ENCODE measurements around the gene MCM9. TPM values are rescaled to one million over a fixed set of nuclear protein-coding genes. Genes with fewer than 3 reads are reported as not detected.

The MCM9 gene
- total RNA-seq, 1 experiment from 2014 or later = 14.9 TPM

DNA sequence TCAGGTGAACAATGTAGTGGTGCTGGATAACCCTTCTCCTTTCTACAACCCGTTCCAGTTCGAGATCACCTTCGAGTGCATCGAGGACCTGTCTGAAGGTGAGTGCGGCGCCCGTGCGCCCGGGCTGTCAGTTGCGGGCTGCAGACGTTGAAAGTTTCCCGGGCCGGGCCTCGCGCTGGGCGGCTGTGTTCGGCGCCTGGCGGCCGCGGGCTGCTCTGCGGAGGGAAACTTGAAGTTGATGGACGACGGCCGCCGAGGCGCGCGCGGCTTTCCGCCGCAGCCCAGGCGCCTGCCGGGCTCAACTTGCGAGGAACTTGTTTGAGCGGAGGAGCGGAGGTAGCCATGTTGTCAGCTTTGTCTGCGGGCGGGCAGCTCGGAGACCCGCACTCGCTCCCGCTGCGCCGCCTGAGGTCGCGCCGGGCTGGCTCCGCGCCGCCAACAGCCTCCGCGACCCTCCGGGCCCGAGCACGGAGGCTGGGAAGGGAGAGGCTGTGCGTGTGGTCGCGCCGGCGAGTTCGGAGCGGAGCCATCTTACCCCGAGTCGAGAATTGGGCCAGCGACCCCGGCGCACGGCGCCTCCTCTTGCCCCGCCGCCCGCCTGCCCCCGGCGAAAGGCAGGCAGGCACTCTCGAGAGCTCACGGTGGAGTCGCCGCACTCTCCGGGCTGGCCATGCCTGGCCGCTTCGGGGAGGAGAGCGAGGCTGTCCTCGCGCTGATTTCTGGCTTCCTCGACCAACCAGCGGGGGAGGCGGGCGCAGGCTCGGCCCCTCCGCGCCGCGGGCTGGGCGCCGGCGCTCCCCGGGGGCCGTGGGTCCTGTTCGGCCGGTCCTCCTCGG, 40.3 kb downstream of the MCM9 start:
- no peaks in the 10 kb centered on the region for H3K27me3 Mint-ChIP-seq (ENCODE audit: low read depth)
- H3K27ac Mint-ChIP-seq = peak overlapping the region; percentile 98
- ATAC-seq = peak; percentile 10
- peaks cover 45% of the 10 kb centered on the region for H3K4me1 Mint-ChIP-seq
- H3K4me3 Mint-ChIP-seq = peak overlapping the region; percentile 88
- H3K36me3 Mint-ChIP-seq = peaks cover 15% of the 10 kb centered on the region
- CTCF ChIA-PET = interaction anchor here (0.6 to 3.1 kb wide), 5 partner anchors 12 to 216 kb away, joined by 3 to 12 read pairs (median 6); no protein-coding TSS in a partner anchor
- no peaks in the 10 kb centered on the region for H3K9me3 Mint-ChIP-seq
- POLR2A ChIA-PET = interaction anchor here (1.0 to 3.2 kb wide), 3 partner anchors 12 to 183 kb away, joined by 3 to 20 read pairs (median 3); no protein-coding TSS in a partner anchor
- peak; percentile 55 for DNase-seq (ENCODE audit: low spot score)
- TF ChIP-seq TCF7 (CRISPR knock-in tag; IDR thresholded peaks at IDR 0.05; ENCODE audit: low read depth) (no peak), ETV6 (CRISPR knock-in tag; IDR thresholded peaks at IDR 0.05) (peak; percentile 68; the same call in 1 of the 2 replicates), SMAD4 (CRISPR knock-in tag; IDR thresholded peaks at IDR 0.05) (no peak), GTF2I (CRISPR knock-in tag; conservative IDR thresholded peaks at IDR 0.05) (no peak), OVOL2 (CRISPR knock-in tag; IDR thresholded peaks at IDR 0.05; ENCODE audit: borderline replicate concordance) (no peak), EMX1 (CRISPR knock-in tag; IDR thresholded peaks at IDR 0.05) (no peak), NFYB (CRISPR knock-in tag; conservative IDR thresholded peaks at IDR 0.05; ENCODE audit: low read depth) (no peak), RORB (CRISPR knock-in tag; IDR thresholded peaks at IDR 0.05) (no peak), JAZF1 (CRISPR knock-in tag; IDR thresholded peaks at IDR 0.05) (no peak), FOXK1 (CRISPR knock-in tag; IDR thresholded peaks at IDR 0.05) (peak; percentile 21; the same call in 1 of the 2 replicates), MLX (CRISPR knock-in tag; IDR thresholded peaks at IDR 0.05) (no peak), ZNF317 (CRISPR knock-in tag; IDR thresholded peaks at IDR 0.05; ENCODE audit: borderline replicate concordance, low read depth) (no peak), TEAD1 (CRISPR knock-in tag; IDR thresholded peaks at IDR 0.05) (no peak; the same call in 1 of the 2 replicates), GRHL2 (CRISPR knock-in tag; IDR thresholded peaks at IDR 0.05; ENCODE audit: insufficient replicate concordance, severe bottlenecking) (no peak), ZNF423 (CRISPR knock-in tag; IDR thresholded peaks at IDR 0.05) (no peak), TEAD4 (CRISPR knock-in tag; IDR thresholded peaks at IDR 0.05) (no peak), AR (CRISPR knock-in tag; IDR thresholded peaks at IDR 0.05) (no peak)
- TF ChIP-seq, protein P1, sequence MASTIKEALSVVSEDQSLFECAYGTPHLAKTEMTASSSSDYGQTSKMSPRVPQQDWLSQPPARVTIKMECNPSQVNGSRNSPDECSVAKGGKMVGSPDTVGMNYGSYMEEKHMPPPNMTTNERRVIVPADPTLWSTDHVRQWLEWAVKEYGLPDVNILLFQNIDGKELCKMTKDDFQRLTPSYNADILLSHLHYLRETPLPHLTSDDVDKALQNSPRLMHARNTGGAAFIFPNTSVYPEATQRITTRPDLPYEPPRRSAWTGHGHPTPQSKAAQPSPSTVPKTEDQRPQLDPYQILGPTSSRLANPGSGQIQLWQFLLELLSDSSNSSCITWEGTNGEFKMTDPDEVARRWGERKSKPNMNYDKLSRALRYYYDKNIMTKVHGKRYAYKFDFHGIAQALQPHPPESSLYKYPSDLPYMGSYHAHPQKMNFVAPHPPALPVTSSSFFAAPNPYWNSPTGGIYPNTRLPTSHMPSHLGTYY (CRISPR knock-in tag; IDR thresholded peaks at IDR 0.05) = no peak
- TF ChIP-seq, protein P2, sequence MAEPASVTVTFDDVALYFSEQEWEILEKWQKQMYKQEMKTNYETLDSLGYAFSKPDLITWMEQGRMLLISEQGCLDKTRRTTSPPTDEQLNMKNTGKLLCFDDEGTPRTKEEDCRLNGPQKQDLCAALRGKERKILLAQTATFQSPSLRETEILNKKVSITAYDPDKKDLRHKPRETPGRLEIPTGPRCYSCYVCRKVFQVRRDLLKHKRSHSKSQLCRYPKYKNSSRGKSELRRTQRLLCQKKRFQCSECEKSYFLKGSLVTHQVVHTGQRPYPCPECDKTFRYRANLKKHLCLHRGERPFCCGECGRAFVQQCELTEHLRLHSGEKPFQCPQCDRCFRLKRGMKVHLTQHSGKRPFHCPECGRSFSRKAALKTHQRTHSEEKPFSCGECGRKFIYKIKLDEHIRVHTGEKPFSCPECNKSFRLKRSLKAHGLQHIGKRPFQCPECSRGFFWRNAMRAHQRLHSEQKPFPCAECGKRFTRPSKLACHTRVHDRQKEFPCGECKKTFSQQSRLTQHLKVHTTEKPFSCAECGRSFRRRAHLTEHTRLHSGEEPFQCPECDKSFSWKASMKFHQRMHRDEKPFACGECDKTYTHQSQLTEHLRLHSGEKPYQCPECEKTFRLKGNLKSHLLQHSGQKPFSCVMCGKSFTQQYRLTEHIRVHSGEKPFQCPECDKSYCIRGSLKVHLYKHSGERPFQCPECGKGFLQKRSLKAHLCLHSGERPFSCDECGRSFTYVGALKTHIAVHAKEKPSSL (CRISPR knock-in tag; conservative IDR thresholded peaks at IDR 0.05) = no peak
- TF ChIP-seq, protein P3, sequence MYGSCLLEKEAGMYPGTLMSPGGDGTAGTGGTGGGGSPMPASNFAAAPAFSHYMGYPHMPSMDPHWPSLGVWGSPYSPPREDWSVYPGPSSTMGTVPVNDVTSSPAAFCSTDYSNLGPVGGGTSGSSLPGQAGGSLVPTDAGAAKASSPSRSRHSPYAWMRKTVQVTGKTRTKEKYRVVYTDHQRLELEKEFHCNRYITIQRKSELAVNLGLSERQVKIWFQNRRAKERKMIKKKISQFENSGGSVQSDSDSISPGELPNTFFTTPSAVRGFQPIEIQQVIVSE (CRISPR knock-in tag; IDR thresholded peaks at IDR 0.05; ENCODE audit: borderline replicate concordance) = no peak
- TF ChIP-seq, protein P4, sequence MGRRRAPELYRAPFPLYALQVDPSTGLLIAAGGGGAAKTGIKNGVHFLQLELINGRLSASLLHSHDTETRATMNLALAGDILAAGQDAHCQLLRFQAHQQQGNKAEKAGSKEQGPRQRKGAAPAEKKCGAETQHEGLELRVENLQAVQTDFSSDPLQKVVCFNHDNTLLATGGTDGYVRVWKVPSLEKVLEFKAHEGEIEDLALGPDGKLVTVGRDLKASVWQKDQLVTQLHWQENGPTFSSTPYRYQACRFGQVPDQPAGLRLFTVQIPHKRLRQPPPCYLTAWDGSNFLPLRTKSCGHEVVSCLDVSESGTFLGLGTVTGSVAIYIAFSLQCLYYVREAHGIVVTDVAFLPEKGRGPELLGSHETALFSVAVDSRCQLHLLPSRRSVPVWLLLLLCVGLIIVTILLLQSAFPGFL (CRISPR knock-in tag; IDR thresholded peaks at IDR 0.05; ENCODE audit: borderline replicate concordance) = no peak
- TF ChIP-seq, protein P5, sequence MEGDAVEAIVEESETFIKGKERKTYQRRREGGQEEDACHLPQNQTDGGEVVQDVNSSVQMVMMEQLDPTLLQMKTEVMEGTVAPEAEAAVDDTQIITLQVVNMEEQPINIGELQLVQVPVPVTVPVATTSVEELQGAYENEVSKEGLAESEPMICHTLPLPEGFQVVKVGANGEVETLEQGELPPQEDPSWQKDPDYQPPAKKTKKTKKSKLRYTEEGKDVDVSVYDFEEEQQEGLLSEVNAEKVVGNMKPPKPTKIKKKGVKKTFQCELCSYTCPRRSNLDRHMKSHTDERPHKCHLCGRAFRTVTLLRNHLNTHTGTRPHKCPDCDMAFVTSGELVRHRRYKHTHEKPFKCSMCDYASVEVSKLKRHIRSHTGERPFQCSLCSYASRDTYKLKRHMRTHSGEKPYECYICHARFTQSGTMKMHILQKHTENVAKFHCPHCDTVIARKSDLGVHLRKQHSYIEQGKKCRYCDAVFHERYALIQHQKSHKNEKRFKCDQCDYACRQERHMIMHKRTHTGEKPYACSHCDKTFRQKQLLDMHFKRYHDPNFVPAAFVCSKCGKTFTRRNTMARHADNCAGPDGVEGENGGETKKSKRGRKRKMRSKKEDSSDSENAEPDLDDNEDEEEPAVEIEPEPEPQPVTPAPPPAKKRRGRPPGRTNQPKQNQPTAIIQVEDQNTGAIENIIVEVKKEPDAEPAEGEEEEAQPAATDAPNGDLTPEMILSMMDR (IDR thresholded peaks at IDR 0.05) = no peak
- TF ChIP-seq, protein P6, sequence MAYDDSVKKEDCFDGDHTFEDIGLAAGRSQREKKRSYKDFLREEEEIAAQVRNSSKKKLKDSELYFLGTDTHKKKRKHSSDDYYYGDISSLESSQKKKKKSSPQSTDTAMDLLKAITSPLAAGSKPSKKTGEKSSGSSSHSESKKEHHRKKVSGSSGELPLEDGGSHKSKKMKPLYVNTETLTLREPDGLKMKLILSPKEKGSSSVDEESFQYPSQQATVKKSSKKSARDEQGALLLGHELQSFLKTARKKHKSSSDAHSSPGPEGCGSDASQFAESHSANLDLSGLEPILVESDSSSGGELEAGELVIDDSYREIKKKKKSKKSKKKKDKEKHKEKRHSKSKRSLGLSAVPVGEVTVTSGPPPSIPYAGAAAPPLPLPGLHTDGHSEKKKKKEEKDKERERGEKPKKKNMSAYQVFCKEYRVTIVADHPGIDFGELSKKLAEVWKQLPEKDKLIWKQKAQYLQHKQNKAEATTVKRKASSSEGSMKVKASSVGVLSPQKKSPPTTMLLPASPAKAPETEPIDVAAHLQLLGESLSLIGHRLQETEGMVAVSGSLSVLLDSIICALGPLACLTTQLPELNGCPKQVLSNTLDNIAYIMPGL (CRISPR knock-in tag; IDR thresholded peaks at IDR 0.05) = peak; percentile 83

All from WTC11 (cell line).